HG03280 (cell line): ENCODE data around the gene PRG3.
A peak's percentile ranks its signal among the peaks of the same experiment; 100 is the strongest.
"Not testable (repeated sequence)": the region's sequence is repeated elsewhere in the genome, so short reads cannot be mapped to it uniquely, and the experiment has no call there.

ENCODE experiments used
- ATAC-seq: cut with Tn5 transposase; IDR thresholded peaks from one replicate; pipeline ENCODE4 v1.9.1; 2021; ENCODE audit warnings: mild to moderate bottlenecking, moderate library complexity; ENCODE audit not compliant: unreplicated experiment

PRG3 gene

DNA sequence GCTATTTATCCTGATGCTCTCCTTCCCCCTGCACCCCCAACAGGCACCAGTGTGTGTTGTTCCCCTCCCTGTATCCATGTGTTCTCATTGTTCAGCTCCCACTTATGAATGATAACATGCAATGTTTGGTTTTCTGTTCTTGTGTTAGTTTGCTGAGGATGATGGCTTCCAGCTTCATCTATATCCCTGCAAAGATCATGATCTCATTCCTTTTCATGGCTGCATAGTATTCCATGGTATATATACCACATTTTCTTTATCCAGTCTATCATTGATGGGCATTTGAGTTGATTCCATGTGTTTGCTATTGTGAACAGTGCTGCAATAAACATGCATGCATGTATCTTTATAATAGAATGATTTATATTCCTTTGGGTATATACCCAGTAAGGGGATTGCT is 19.5 kb downstream of the PRG3 start:
- not testable (repeated sequence) for ATAC-seq

DNA sequence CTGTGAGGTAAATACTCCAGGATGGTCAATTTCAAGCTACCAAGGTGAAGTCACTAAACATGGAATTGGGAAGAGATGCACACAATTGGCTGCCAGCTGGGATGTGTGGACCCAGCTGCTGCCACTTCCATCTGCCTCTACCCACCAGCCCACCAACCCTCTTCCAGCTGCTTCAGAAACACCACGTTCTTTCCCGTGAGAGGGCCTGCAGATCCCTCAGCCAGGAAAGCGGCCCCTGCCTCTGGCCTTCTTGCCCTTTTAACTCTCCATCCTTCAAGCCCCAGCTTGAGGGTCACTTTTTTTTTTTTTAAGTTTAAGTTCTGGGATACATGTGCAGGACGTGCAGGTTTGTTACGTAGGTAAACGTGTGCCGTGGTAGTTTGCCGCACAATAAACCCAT is 20.0 kb downstream of the PRG3 start:
- no peak for ATAC-seq

DNA sequence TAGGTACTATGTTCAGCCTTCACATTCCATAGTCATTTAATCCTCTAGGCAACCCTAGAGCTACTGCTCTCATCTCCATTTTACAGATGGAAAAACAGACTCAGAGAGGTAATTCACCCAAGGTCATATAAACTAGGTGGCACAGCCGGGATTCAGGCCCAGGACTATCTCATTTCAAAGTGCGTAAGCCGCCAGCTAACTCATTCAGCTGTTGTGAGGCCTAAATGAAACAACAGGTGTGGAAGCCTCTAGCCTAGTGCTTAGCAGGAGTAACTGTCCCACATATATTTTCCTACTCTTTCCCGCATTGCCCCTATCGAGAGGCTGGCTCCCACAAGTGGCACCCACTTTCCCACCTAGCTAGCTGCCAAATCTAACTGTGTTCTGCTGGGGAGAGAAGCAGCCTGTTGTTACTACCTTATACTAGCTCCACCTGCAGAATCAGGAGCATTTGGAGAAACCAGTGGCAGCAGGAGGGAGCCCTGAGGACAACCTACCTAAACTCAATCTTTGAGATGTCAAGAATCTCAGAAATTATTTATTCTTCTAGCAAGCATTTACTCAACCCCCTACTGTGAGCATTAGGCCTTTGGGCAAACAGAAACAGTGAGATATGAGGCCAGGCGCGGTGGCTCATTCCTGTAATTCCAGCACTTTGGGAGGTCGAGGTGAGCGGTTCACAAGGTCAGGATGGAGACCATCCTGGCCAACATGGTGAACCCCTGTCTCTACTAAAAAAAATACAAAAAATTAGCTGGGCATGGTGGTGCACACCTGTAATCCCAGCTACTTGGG is 20.9 kb downstream of the PRG3 start:
- ATAC-seq: no peak

DNA sequence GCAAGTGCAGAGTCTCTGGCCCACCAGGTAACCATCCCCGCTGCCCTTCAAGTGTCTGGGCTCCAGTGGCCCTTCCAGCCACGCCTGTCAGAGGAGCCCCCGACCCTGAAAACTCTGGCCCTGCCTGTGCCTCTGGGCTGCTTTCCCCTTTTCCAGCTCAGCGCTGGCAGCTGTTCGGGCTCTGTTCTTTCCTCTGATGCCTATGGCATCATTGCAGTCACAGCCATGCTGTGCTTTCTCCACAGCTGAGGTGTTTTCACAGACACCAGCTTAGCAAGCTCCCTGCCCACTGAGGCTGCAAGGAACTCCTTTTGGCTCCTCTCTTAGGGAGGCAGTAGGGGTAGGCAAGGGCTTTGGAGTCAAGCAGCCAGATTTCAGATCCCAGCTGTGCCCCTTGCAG is 21.6 kb downstream of the PRG3 start:
- ATAC-seq: no peak

DNA sequence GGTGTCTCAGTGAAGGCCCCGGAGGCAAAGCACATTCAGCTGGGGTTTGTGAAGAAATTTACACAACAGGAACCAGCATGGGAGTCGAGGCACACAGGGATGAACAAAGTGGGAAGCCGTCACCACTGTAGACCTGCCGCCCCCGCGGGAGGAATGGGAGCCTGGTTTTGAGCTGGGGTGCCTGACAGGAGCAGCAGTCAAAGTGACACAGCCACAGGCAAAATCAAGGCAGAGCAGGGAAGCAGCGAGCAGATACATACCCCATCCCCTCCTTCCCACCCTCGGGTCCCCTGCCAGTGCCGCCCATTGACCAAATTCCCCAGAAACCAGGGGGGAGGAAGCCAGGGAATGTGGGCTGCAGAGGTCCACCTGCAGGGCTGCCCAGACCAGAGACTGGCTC is 22.0 kb downstream of the PRG3 start:
- no peak for ATAC-seq

DNA sequence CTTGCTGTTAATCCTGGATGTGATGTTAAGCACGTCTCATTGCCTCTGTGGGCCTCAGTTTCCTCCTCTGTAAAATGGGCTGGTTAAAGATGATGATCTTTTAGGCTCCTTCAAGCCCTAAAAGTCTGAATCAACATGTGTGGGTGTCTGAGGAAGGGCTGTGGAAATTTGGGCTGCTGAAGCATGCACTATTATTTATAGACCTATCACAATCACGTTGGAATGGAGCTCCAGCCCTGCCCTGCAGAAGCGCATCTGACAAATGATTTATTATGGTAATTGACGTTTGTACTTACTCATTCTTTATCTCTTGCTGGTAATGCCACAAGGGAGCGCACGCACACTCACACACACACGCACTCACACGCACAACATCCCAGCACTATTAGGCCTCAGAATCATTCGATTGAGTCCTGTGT is 22.4 kb downstream of the PRG3 start:
- no peak for ATAC-seq

DNA sequence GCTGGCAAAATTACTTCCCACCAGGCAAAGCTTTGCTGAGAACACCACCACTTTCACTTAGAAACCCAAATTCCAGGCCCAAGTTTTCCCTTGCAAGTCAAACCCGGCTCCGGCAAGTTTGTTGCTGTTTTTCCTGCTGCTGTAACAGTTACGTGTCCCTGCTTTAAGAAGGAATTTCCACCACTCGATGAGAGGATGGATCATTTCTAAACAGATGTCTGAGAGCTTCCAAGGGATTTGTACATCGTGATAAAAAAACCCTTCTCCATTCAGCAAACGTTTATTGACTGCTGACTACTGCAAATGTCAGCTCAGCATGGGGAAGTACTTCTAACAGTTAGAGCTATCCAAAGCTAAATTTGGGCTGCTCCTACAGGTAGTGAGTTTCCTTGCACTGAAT is 23.1 kb downstream of the PRG3 start:
- ATAC-seq: no peak

DNA sequence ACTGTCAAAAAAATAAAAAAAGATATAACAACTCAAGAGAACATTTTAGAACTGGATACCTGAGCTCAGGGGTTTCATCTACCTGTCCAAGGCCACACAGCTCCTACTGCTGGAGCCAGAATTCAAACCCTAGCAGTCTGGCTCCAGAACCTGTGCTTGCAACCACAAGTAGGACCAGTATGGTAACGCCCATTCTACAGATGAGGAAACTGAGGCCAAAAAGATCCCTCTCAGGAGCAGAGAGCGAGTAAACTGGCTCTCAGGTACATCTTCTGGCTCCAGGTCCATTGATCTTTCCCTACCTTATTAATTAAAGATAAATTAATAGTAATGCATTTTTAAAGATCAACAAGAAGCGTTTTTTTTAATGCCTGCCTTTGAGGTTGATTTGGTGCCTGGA is 23.6 kb downstream of the PRG3 start:
- no peak for ATAC-seq

DNA sequence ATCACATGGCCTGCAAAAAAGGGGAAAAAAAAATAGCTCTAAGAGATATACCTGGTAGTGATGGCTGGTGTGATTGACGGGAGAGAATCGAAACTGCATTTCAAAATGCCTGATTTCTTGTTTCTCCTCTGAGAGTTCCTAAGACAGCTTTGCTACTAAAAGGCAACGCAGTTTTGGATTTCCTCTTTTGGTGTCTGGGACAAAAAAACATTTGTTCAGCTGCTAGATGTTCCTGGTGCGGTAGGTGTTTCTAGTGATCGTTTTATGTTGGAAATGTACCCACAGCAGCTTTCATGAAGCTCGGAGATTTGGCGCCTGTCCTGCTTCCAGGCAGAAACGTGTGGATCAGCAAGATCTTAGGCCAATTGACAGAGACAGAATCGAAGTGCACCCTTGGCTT is 24.7 kb downstream of the PRG3 start:
- no peak for ATAC-seq

DNA sequence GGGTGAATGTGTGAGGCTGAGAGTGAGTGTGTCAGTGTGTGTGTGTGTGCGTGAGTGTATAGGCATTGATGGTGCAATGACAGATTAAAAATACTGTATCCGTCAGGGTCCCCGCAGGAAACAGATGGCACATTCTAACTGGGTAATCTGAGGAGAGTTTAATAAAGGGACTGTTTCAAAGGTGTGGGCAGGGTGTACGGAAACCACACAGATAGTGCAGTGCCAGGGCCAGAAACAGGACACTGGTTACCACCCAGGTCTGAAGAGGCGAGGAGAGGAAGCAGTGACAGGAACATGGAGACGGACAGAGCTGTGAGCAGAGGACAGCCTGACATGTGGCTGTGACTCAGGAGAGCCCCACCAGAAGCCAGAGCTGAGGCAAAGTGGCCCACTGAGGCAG is 26.3 kb downstream of the PRG3 start:
- ATAC-seq: no peak

DNA sequence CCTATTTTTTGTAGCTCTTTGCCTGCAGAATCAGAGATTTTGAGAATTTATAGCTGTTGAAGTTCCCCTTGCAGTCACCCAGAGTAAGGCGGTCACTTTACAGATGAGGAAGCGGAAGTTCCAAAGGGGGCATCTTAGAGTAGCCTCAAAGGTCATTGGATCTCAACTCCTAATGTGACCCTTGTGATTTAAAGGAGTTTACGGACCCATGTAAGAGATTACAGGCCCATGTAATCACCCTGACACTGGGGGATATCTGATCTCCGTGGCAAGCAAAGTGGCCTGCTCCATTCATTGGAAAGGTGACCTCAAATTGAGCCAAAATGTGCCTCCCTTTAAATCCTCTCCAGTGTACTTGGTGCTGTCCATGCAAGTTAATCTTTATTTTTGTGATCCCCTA is 27.1 kb downstream of the PRG3 start:
- no peak for ATAC-seq

DNA sequence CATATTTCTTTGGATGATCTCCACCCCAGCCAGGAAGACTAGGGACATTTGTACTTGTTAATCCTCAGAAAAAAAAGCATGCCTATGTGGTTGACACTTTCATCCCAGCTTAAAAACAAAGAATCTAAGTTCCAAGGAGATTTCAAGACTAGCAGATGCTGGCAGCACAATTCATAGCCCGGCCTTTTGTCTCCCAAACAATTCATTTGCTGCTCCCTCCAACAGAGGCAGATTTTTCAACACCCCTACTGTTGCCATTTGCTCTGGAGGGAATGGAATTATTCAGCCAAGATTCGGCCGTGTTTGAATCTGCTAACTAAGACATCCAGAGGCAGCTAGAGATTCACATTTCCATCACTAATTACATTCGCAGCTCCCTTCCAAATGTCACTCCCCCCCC is 27.5 kb downstream of the PRG3 start:
- no peak for ATAC-seq

DNA sequence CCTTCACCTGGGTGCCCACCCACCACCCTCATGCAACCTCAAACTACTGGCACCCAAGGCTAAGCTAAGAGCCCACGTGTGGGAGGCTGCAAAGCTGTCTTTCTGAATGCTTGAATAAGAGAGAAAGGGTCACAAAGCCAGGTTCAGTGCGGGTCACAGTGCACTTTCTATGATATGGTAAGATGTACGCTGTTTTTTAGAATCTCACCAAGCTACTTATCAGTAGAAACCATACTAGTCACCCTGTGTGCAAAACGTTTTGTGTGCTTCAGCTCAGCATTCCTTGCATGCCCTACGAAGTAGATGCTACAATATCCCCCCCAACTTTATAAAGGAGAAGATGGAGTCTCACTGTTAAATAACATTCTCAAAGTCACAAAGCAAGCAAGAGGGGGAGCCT is 27.9 kb downstream of the PRG3 start:
- ATAC-seq: no peak

DNA sequence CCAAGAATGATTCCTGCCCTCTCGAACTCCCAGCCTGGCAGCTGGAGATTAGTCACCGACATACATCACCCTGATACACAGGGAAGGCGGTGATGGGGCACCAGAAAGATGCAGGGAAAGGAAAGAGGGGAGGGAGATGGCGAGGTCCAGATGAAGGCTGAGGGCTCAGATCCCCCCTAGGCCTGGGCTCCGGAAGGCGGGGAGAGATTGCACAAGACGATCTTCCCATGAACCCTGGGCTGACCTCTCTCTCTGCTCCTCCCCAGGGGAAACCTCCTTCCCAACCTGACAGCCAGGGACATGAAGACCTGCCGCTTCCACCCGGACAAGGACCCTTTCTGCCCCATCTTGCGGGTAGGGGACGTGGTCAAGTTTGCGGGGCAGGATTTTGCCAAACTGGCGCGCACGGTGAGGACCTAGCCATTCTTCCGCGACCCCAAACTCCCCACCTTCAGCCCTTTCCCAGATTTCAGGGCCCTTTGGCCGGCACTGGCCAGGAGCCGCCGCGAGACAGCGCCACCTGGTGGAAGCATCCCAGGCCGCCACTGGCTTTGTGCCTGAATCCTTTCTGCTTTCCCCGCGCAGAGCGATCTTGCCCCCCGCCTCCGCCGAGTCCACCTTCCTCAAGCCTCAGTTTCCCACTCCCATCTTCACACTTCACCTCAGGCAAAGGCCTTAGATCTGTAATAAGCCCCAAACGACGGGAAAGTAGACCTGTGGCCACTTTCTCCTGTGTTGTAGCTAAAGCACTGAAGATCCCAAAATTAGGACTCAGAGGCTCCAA is 31.3 kb downstream of the PRG3 start:
- ATAC-seq: no peak

DNA sequence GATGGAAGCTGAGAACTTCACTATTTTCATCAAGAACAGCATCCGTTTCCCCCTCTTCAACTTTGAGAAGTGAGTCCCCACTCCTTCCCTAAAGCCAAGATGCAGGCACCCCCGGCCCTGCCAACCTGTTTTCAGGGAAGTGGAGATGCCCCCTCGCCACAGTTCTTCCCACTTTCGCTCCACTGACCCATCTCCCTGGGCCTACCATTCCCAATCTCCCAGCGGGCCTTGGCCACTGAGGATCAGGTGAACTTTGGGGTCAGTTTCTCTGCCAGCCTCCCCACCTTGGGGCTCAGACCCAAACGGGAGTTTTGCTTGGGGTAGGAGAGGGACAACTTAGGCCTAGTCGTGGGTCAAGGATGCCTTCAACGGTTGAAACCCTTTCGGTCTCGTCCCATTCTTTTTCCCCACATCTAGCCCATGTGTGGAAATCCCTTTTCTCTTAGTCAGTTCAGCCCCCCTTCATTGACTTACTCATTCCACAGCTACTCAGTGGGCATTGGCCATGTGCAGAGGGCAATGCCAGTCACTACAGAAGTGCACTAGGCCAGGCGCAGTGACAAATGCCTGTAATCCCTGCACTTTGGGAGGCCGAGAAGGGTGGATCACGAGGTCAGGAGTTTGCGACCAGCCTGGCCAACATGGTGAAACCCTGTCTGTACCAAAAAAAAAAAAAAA is 32.2 kb downstream of the PRG3 start:
- no peak for ATAC-seq

DNA sequence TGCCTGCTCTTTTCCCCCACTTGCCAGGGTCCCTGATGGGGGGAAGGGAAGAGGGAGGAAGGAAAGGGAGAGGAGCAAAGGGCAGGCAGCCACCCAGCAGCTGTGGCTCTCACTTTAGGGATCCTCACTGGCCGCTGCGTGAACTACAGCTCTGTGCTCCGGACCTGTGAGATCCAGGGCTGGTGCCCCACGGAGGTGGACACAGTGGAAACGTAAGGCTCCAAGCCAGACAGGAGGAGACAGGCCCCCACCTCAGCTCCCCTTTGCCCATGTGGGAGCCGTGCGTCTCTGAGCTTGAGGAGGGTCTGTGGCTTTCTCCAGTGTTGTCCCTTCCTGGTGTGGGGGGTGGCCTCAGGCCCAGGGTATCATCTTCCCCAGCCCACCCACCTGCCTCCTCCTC is 32.9 kb downstream of the PRG3 start:
- ATAC-seq: no peak

DNA sequence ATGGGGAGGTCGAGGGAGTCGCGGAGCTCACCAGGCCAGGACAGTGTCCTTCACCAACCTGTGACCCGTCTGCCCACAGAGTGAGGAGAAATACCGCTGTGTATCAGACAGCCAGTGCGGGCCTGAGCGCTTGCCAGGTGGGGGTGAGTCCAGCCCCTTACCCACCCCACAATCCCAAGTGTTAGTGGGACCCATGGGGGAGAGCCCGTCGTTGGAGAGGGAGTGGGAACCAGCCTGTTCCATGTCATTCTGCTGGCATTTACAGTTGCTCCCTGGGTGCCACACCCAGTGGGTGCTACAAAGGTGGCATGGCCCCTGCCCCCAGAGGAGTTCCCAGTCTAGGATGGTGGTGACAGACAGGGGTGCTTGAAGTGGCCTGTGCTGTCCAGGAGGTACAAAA is 33.6 kb downstream of the PRG3 start:
- ATAC-seq: no peak

DNA sequence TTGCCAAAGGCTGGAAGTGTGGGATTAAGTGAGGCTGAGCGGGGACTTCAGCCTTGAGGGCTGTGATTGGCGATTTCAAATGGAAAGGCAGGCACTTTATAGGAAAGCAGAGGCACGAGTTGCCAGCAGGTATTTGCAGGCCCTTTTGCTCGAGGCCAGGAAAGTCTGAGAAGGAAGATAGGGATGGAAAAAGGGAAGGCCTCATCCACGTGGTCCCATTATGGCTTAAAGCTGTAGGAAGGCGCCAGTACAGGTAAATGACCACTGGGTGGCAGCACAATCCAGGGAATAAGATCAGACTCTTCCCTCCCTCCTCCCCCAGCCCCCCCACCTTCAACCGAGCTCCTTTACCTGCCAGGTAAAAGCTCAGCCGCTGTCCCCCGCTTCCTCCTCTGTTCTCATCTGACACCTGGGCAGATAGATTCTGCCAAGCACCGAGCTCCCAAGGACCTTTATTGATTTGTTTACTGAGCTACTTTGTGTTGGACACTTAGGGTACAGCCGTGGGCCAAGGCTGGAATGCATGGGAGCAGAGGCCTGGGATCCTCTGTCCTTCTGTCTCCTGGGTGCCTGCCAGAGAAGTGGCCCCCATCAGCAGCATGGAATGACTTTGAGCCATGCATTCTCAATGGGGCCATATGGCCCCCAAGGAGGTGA is 35.3 kb downstream of the PRG3 start:
- peak; percentile 70 for ATAC-seq

DNA sequence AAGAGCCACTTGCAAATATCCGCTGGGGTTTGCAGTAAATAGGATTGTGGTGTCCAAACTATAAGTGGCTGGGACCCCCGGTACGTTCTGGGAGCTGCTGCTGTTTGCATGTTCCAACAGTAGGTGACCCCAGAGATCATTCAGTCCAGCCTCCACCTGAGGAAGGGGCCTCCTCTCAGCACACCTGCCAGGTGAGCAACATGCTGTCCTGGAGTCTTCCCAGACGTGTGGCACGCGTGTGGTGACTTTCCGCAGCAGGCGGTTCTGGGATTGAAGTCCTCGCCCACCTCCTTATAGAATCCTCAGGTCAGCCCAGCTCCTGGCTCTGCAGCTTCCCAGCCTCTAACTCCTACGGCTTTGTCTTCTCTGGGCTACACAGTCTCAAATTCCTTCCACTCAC is 36.1 kb downstream of the PRG3 start:
- no peak for ATAC-seq

DNA sequence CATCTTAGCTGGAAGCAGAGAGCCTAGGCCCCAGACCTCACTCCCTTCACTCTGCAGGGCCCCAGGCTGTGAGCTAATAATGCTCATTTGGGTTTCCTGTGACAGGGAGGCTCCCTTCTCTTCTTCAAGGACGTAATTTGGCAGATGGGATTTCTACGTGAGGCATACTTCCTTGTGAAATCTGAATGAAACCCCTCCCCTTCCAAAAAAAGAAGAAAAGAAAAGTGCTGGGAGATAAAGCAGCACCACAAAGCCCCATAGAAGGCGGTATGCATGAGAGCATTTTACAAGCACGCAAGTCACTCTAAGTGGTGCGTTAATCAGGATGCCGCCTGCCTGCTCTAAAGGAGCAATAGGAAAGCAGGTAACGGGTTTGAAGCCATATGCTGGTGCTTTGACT is 37.1 kb downstream of the PRG3 start:
- ATAC-seq: no peak

DNA sequence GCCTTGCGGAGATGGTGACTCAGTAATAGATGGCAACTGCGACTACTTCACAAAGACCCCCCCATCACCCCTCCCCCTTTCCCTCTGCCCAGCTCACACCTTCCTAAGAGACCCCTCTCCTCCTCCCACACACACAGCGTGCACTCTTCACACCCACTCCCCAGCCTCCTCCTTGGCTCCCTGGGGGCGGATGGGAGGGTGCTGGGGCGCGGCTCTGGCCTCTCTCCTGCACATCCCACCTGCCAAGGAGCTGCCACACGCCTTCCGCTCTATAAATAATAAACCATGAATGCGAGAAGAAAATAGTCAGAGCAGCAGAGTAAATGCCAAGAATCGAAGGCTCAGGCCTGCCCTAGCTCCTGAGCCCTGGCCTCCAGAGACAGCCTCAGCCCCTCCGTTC is 38.2 kb downstream of the PRG3 start:
- ATAC-seq: no peak
